Glutamatergic neuron (in vitro differentiated cells): ENCODE results near the gene TMEM225B. TPM values are rescaled to one million over a fixed set of nuclear protein-coding genes. Genes with fewer than 3 reads are reported as not detected.
"Not testable (repeated sequence)": the region's sequence is repeated elsewhere in the genome, so short reads cannot be mapped to it uniquely, and the experiment has no call there.

Source experiments
- DNase-seq: peaks from one replicate; pipeline ENCODE4 v3.0.0; 2022
- H3K27ac Mint-ChIP-seq: one replicate; pipeline ENCODE4 v1.8.0; 2020; ENCODE audit warnings: mild to moderate bottlenecking, mixed read lengths, inconsistent platforms; ENCODE audit not compliant: unreplicated experiment
- H3K27me3 Mint-ChIP-seq: one replicate; pipeline ENCODE4 v1.8.0; 2020; ENCODE audit warnings: mild to moderate bottlenecking, moderate library complexity, mixed read lengths, inconsistent platforms; ENCODE audit not compliant: unreplicated experiment
- H3K36me3 Mint-ChIP-seq: one replicate; pipeline ENCODE4 v1.8.0; 2020; ENCODE audit warnings: mild to moderate bottlenecking, mixed read lengths, inconsistent platforms; ENCODE audit not compliant: unreplicated experiment
- H3K4me1 Mint-ChIP-seq: one replicate; pipeline ENCODE4 v1.8.0; 2020; ENCODE audit warnings: mild to moderate bottlenecking, low read depth, mixed read lengths, inconsistent platforms; ENCODE audit not compliant: unreplicated experiment
- H3K4me3 Mint-ChIP-seq: one replicate; pipeline ENCODE4 v1.8.0; 2020; ENCODE audit warnings: mild to moderate bottlenecking, mixed read lengths, inconsistent platforms; ENCODE audit not compliant: unreplicated experiment
- H3K9me3 Mint-ChIP-seq: one replicate; pipeline ENCODE4 v1.8.0; 2020; ENCODE audit warnings: mild to moderate bottlenecking, moderate library complexity, mixed read lengths, inconsistent platforms; ENCODE audit not compliant: unreplicated experiment
- long read RNA-seq: library from polyadenylated mRNA; unstranded; transcript quantifications from one replicate; pipeline ENCODE4 v2.0.0, GENCODE V29; 2020; ENCODE audit not compliant: unreplicated experiment
- total RNA-seq: library from RNA; stranded (reverse); fragmentation: NEBNext Ultra II Directional; extraction: Animal tissue kit (Norgen Biotek cat#: 25700); gene quantifications from one replicate; pipeline ENCODE4 v1.2.1, GENCODE V29; 2021; ENCODE audit not compliant: unreplicated experiment
- TF ChIP-seq, protein P1 (sequence below): fragments of 200-600 bp; sonication (generic); IDR thresholded peaks from one replicate; pipeline ENCODE4 v1.5.0; 2021; ENCODE audit not compliant: partially characterized antibody, unreplicated experiment

The TMEM225B gene
- 0.66 TPM for total RNA-seq
- long read RNA-seq = 0 reads

DNA sequence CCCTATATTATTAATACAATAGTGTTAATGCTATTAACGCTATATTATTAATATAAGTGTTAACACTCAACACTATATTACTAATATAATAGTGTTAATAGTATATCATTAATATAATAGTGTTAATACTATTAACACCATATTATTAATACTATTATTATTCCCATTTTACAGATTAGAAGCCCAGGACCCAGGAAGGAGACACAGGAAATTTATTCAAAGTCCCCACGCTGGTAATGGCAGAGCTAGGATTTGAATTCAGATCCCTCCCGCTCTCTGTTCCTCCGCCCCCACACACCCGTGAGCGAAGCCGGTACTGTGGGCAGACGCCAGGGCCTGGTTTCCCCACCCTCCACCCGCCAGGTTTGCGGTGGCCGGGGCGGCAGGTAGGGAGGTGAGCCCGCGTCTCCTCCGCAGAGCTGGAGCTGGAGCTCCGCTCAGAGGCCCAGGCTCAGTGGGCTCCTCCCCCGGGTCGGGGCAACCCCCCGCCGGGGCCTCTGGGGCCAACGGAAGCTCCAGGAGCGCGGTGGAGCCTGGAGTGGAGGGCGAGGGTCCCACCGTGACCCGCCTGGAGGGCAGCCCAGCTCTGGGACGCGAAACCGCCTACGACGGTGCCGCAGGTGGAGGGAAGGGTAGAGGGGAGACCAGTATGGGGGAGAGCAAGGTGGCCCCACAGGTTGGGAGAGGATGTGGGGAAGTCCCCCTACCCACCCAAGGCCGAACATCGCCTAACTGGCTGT, at the start of gene TMEM225B:
Gene TMEM225B, plus strand, starts transcription at position 506 of the 740 bp plus-strand sequence. CDS start 6,122 bp downstream, outside the sequence.
- TF ChIP-seq, protein P1, sequence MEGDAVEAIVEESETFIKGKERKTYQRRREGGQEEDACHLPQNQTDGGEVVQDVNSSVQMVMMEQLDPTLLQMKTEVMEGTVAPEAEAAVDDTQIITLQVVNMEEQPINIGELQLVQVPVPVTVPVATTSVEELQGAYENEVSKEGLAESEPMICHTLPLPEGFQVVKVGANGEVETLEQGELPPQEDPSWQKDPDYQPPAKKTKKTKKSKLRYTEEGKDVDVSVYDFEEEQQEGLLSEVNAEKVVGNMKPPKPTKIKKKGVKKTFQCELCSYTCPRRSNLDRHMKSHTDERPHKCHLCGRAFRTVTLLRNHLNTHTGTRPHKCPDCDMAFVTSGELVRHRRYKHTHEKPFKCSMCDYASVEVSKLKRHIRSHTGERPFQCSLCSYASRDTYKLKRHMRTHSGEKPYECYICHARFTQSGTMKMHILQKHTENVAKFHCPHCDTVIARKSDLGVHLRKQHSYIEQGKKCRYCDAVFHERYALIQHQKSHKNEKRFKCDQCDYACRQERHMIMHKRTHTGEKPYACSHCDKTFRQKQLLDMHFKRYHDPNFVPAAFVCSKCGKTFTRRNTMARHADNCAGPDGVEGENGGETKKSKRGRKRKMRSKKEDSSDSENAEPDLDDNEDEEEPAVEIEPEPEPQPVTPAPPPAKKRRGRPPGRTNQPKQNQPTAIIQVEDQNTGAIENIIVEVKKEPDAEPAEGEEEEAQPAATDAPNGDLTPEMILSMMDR = no peak
- Mint-ChIP-seq H3K4me3 (no peak within 1 kb of the TSS), H3K36me3 (no peaks in the 10 kb centered on the region), H3K4me1 (no peaks in the 10 kb centered on the region), H3K27me3 (no peaks in the 10 kb centered on the region), H3K27ac (no peak within 1 kb of the TSS), H3K9me3 (peaks cover 2% of the 10 kb centered on the region)
- DNase-seq = no peak

DNA sequence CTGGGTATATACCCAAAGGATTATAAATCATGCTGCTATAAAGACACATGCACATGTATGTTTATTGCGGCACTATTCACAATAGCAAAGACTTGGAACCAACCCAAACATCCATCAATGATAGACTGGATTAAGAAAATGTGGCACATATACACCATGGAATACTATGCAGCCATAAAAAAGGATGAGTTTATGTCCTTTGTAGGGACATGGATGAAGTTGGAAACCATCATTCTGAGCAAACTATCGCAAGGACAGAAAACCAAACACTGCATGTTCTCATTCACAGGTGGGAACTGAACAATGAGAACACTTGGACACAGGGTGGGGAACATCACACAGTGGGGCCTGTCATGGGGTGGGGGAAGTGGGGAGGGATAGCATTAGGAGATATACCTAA, 48.5 kb upstream of the TMEM225B start:
- peaks cover 26% of the 10 kb centered on the region for H3K36me3 Mint-ChIP-seq
- not testable (repeated sequence) for H3K27ac Mint-ChIP-seq, DNase-seq, H3K4me1 Mint-ChIP-seq, H3K27me3 Mint-ChIP-seq, H3K4me3 Mint-ChIP-seq
- H3K9me3 Mint-ChIP-seq = peaks cover 12% of the 10 kb centered on the region

DNA sequence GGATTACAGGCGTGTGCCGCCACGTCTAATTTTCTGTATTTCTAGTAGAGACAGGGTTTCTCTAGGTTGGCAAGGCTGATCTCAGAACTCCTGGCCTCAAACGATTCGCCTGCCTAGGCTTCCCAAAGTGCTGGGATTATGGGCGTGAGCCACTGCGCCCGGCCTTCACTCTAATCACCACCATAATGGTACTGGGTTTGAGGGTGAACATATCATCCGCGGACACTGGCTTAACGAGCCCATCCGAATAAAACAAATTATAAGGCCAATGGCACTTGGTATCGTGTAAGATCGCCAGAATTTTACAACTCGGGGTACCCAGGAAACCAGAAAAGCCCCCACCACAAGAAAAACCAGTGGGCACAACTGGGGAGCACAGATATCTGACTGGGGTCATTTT, 46.7 kb upstream of the TMEM225B start:
- peaks cover 10% of the 10 kb centered on the region for H3K9me3 Mint-ChIP-seq
- peaks cover 20% of the 10 kb centered on the region for H3K36me3 Mint-ChIP-seq
- H3K4me3 Mint-ChIP-seq = peak overlapping the region; percentile 78
- peaks cover 6% of the 10 kb centered on the region for H3K4me1 Mint-ChIP-seq
- TF ChIP-seq, protein P1 = no peak
- peaks cover 1% of the 10 kb centered on the region for H3K27me3 Mint-ChIP-seq
- DNase-seq = no peak
- H3K27ac Mint-ChIP-seq = peak overlapping the region; percentile 69

- H3K4me3 Mint-ChIP-seq = peak within 1 kb of the TSS; percentile 78
- H3K9me3 Mint-ChIP-seq = peaks cover 10% of the 10 kb centered on the region
- peak; percentile 91 for DNase-seq
- H3K36me3 Mint-ChIP-seq = peaks cover 14% of the 10 kb centered on the region
- TF ChIP-seq, protein P1 = no peak
- peaks cover 1% of the 10 kb centered on the region for H3K27me3 Mint-ChIP-seq
- H3K27ac Mint-ChIP-seq = peak within 1 kb of the TSS; percentile 69
- peaks cover 6% of the 10 kb centered on the region for H3K4me1 Mint-ChIP-seq
Observed at GRCh38 chr7:99551767-99552463, 46.2 kb upstream of the TMEM225B start, which contains the start of gene FAM200A. Gene FAM200A, minus strand, starts transcription at chr7:99552114. Its CDS starts 3,707 bp downstream, at chr7:99548407.

- TF ChIP-seq, protein P1 = no peak
- peaks cover 10% of the 10 kb centered on the region for H3K4me1 Mint-ChIP-seq
- no peak overlapping the region for H3K27ac Mint-ChIP-seq
- H3K36me3 Mint-ChIP-seq = peaks cover 9% of the 10 kb centered on the region
- H3K27me3 Mint-ChIP-seq = peaks cover 9% of the 10 kb centered on the region
- peaks cover 18% of the 10 kb centered on the region for H3K9me3 Mint-ChIP-seq
- no peak for DNase-seq
- peak overlapping the region; percentile 66 for H3K4me3 Mint-ChIP-seq
Observed at GRCh38 chr7:99553039-99553438, 45.0 kb upstream of the TMEM225B start.
